ENCODE data around the gene TMEM106C. TPM values are rescaled to one million over a fixed set of nuclear protein-coding genes. Genes with fewer than 3 reads are reported as not detected.

Gene TMEM106C
- total RNA-seq, 1 donor from 2014 or later, result 73.7 TPM

DNA sequence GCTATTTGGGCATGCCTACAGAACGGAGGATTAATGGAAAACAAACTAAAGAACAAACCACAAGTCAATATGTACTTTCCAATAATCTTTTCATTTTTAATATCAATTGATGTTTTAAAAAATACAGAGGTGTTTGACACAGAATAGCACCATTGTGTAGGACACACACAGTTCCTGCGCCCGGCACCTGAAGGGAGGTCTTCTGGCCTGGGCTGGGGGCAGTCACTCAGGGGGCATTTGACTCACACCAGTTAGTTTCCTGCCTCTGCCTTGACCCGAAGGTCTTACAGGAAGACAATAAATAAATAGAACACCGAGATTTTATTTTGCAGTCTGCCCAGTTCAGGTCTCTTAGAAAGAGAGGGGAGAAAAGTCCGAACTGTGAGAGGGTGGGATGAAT is 9.5 kb downstream of the TMEM106C start:
- TF ChIP-seq, protein P1, sequence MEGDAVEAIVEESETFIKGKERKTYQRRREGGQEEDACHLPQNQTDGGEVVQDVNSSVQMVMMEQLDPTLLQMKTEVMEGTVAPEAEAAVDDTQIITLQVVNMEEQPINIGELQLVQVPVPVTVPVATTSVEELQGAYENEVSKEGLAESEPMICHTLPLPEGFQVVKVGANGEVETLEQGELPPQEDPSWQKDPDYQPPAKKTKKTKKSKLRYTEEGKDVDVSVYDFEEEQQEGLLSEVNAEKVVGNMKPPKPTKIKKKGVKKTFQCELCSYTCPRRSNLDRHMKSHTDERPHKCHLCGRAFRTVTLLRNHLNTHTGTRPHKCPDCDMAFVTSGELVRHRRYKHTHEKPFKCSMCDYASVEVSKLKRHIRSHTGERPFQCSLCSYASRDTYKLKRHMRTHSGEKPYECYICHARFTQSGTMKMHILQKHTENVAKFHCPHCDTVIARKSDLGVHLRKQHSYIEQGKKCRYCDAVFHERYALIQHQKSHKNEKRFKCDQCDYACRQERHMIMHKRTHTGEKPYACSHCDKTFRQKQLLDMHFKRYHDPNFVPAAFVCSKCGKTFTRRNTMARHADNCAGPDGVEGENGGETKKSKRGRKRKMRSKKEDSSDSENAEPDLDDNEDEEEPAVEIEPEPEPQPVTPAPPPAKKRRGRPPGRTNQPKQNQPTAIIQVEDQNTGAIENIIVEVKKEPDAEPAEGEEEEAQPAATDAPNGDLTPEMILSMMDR (IDR thresholded peaks at IDR 0.05; ENCODE audit: unreplicated experiment), result no peak
- Mint-ChIP-seq H3K36me3 (peaks cover 11% of the 10 kb centered on the region), H3K4me1 (peaks cover 4% of the 10 kb centered on the region), H3K4me3 (no peak overlapping the region), H3K27me3 (ENCODE audit: low read depth) (no peaks in the 10 kb centered on the region), H3K27ac (no peak overlapping the region), H3K9me3 (no peaks in the 10 kb centered on the region)
- no peak for DNase-seq (ENCODE audit: low spot score in 2 of 2, unreplicated experiment in 2 of 2)

DNA sequence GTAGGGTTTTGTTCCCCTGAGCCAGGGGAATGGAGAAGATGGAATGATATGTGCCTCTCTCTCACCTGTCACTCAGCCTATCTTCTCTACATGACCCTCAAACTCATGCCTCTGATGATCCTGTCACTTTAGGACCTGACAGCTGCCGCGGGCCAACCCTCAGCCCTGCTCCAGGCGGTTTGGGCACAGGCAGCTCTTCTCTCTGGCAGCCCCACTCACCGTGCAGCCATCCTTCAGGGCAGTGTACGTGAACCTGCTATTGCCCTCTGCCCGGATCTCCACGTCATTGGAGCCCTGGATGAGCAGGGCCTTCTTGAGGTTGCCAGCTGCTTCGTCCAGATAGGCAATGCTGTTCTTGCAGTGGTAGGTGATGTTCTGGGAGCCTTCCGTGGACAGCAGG is 10.5 kb downstream of the TMEM106C start:
- peaks cover 8% of the 10 kb centered on the region for H3K36me3 Mint-ChIP-seq
- no peaks in the 10 kb centered on the region for H3K9me3 Mint-ChIP-seq
- H3K27me3 Mint-ChIP-seq (ENCODE audit: low read depth), result no peaks in the 10 kb centered on the region
- DNase-seq (ENCODE audit: low spot score in 2 of 2, unreplicated experiment in 2 of 2), result no peak
- H3K4me1 Mint-ChIP-seq, result peaks cover 4% of the 10 kb centered on the region
- H3K27ac Mint-ChIP-seq, result no peak overlapping the region
- TF ChIP-seq, protein P1 (IDR thresholded peaks at IDR 0.05; ENCODE audit: unreplicated experiment), result no peak
- H3K4me3 Mint-ChIP-seq, result no peak overlapping the region

DNA sequence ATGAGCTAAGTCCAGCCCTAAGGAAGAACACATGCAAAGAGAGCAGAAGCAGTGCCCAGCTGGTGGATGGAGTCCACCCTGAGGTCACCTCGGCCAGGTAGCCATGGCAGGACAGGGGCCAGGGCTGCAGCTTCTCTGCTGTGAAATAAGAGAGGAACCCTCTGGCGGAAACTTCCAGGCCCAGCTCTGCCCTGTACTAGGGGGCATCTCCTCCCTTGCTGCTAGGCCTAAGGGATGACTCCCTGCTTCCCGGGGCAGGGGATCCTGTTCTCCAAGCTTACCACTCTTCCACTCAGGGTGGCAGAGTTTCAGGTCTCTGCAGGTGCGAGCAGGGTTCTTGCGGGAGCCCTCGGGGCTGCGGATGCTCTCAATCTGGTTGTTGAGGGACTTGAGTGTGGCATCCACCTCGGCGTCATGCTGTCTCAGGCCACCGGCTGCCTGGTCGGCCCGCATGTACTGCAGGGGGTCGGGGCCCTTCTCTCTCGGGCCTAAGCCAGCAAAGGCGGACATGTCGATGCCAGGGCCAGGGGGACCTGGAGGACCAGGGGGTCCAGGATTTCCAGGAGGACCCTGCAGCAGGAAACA is 11.7 kb downstream of the TMEM106C start:
- DNase-seq (ENCODE audit: low spot score in 2 of 2, unreplicated experiment in 2 of 2), result no peak
- Mint-ChIP-seq H3K36me3 (peaks cover 6% of the 10 kb centered on the region), H3K9me3 (no peaks in the 10 kb centered on the region), H3K4me1 (peaks cover 4% of the 10 kb centered on the region), H3K27ac (no peak overlapping the region), H3K4me3 (no peak overlapping the region), H3K27me3 (ENCODE audit: low read depth) (no peaks in the 10 kb centered on the region)
- TF ChIP-seq, protein P1 (IDR thresholded peaks at IDR 0.05; ENCODE audit: unreplicated experiment), result no peak

DNA sequence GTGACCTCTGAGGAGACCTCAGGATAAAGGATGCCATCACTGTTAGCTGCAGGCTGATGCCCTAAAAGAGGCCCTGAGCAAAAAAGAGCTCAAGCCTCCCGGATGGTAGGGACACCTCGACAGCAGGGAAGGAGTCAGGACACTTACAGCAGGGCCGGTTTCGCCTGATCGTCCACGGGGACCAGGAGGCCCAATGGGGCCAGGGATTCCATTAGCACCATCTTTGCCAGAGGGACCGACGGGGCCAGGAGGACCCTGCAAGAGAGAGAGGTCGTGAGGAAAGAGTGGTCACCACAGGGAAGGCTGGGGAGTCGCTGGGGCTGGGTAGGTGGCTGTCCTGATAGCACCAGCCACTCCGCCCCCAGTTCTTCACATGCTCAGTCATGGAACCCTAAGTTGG is 12.4 kb downstream of the TMEM106C start:
- TF ChIP-seq, protein P1 (IDR thresholded peaks at IDR 0.05; ENCODE audit: unreplicated experiment), result no peak
- Mint-ChIP-seq H3K4me3 (no peak overlapping the region), H3K27me3 (ENCODE audit: low read depth) (no peaks in the 10 kb centered on the region), H3K9me3 (no peaks in the 10 kb centered on the region), H3K27ac (no peak overlapping the region), H3K4me1 (peaks cover 9% of the 10 kb centered on the region), H3K36me3 (peaks cover 9% of the 10 kb centered on the region)
- no peak for DNase-seq (ENCODE audit: low spot score in 2 of 2, unreplicated experiment in 2 of 2)

DNA sequence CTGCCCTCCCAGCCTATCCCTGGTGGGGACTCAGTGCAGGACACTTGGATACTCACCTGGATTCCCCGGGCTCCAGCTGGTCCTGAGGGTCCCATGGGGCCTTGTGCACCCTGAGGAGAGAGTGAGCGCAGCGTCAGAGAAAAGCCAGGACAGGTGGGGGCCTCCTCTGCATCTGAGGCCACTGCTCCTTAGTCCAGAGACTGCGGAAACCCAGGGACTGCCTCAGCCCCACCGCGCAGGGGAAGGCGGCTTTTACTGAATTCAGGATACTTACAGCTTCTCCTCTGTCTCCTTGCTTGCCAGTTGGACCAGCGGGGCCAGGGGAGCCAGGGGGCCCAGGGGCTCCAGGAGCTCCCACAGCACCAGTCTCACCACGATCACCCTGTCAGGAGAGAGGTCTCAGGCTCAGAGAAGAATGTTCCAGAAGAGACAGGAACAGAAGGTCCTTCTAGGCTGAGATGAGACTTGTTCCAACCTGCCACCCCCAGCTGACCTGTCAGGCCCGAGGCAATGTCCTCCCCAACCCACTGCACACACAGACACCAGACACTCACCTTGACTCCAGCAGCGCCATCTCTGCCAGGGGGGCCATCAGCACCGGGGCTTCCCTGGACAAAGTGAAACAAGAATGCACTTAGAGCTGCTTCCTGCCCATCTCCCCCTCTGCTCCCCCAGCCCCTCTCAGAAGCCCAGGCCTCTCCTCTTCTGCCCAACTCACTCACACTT is 13.8 kb downstream of the TMEM106C start:
- DNase-seq (ENCODE audit: low spot score in 2 of 2, unreplicated experiment in 2 of 2), result no peak
- Mint-ChIP-seq H3K4me3 (no peak overlapping the region), H3K9me3 (no peaks in the 10 kb centered on the region), H3K36me3 (peaks cover 9% of the 10 kb centered on the region), H3K27me3 (ENCODE audit: low read depth) (no peaks in the 10 kb centered on the region), H3K27ac (no peak overlapping the region), H3K4me1 (peaks cover 9% of the 10 kb centered on the region)
- TF ChIP-seq, protein P1 (IDR thresholded peaks at IDR 0.05; ENCODE audit: unreplicated experiment), result no peak

Measured in mesothelial cell of epicardium (in vitro differentiated cells).